HepG2 (cell line): Measurements from ENCODE around the gene NUP133. TPM values are rescaled to one million over a fixed set of nuclear protein-coding genes. Genes with fewer than 3 reads are reported as not detected.

ENCODE experiments used
- AKAP8 ChIP-seq: sonication (generic); formaldehyde crosslinking; IDR thresholded peaks from 2 replicates; pipeline ENCODE4 v1.5.1; 2020; ENCODE audit warnings: mild to moderate bottlenecking, missing genetic modification reagents
- ASH2L ChIP-seq: fragments of 300-600, 200-600 bp; sonication (generic); IDR thresholded peaks from 2 replicates; pipeline ENCODE4 v1.7.0; 2017; ENCODE audit warnings: low read depth, mild to moderate bottlenecking, moderate library complexity, mixed read lengths, low read length; ENCODE audit not compliant: insufficient read length
- ESRRA ChIP-seq: sonication (generic); formaldehyde crosslinking; IDR thresholded peaks from 2 replicates; pipeline ENCODE4 v1.5.1; 2020; ENCODE audit warnings: mild to moderate bottlenecking, low read depth, missing genetic modification reagents
- HCFC1 ChIP-seq: fragments of 150-350 bp; IDR thresholded peaks from 2 replicates; pipeline ENCODE4 v1.6.1; 2014; ENCODE audit warnings: low read depth, low read length
- IRF2 ChIP-seq: IDR thresholded peaks from 2 replicates; pipeline ENCODE4 v1.6.1; 2018; ENCODE audit warnings: missing genetic modification reagents, missing compliant biosample characterization
- JUNB ChIP-seq: sonication (generic); formaldehyde crosslinking; IDR thresholded peaks from 2 replicates; pipeline ENCODE4 v1.8.0; 2022; ENCODE audit warnings: missing genetic modification reagents, mild to moderate bottlenecking, borderline replicate concordance
- KDM4B ChIP-seq: sonication (generic); formaldehyde crosslinking; IDR thresholded peaks from 2 replicates; pipeline ENCODE4 v1.4.0; 2020; ENCODE audit warnings: missing genetic modification reagents
- MTF1 ChIP-seq: sonication (generic); formaldehyde crosslinking; IDR thresholded peaks from 2 replicates; pipeline ENCODE4 v1.5.0; 2020; ENCODE audit warnings: missing genetic modification reagents
- MYNN ChIP-seq: sonication (generic); formaldehyde crosslinking; IDR thresholded peaks from 2 replicates; pipeline ENCODE4 v1.4.0; 2020; ENCODE audit warnings: mild to moderate bottlenecking, low read depth, missing genetic modification reagents
- NFE2 ChIP-seq: sonication (generic); formaldehyde crosslinking; IDR thresholded peaks from 2 replicates; pipeline ENCODE4 v1.4.0; 2020; ENCODE audit warnings: missing genetic modification reagents
- PCBP1 ChIP-seq: fragments of 200-400 bp; formaldehyde crosslinking; IDR thresholded peaks from 2 replicates; pipeline ENCODE4 v1.6.1; 2017; ENCODE audit warnings: mild to moderate bottlenecking, low read depth, low read length, borderline replicate concordance
- PHB2 ChIP-seq: fragments of 450-650 bp; IDR thresholded peaks from 2 replicates; pipeline ENCODE4 v1.6.1; 2018; ENCODE audit not compliant: partially characterized antibody
- PLRG1 ChIP-seq: fragments of 450-650 bp; conservative IDR thresholded peaks from 2 replicates; pipeline ENCODE4 v1.6.1; 2016
- RXRB ChIP-seq: IDR thresholded peaks from 2 replicates; pipeline ENCODE4 v1.6.1; 2016; ENCODE audit warnings: borderline replicate concordance, missing genetic modification reagents, missing compliant biosample characterization
- TIGD3 ChIP-seq: sonication (generic); formaldehyde crosslinking; IDR thresholded peaks from 2 replicates; pipeline ENCODE4 v1.5.1; 2020; ENCODE audit warnings: mild to moderate bottlenecking, missing genetic modification reagents, borderline replicate concordance
- ZBTB1 ChIP-seq: sonication (generic); formaldehyde crosslinking; IDR thresholded peaks from 2 replicates; pipeline ENCODE4 v1.4.0; 2020; ENCODE audit warnings: missing genetic modification reagents, borderline replicate concordance
- ZBTB38 ChIP-seq: sonication (generic); formaldehyde crosslinking; IDR thresholded peaks from 2 replicates; pipeline ENCODE4 v1.5.1; 2020; ENCODE audit warnings: mild to moderate bottlenecking, missing genetic modification reagents
- ZMYM3 ChIP-seq: sonication (generic); formaldehyde crosslinking; IDR thresholded peaks from 2 replicates; pipeline ENCODE4 v1.5.1; 2020; ENCODE audit warnings: mild to moderate bottlenecking, missing genetic modification reagents
- ZNF207 ChIP-seq: fragments of 450-650 bp; IDR thresholded peaks from 2 replicates; pipeline ENCODE4 v1.6.1; 2016; ENCODE audit warnings: antibody characterized with exemption, borderline replicate concordance
- ZNF44 ChIP-seq: sonication (generic); formaldehyde crosslinking; IDR thresholded peaks from 2 replicates; pipeline ENCODE4 v1.5.1; 2020; ENCODE audit warnings: mild to moderate bottlenecking, missing genetic modification reagents
- ZNF558 ChIP-seq: sonication (generic); formaldehyde crosslinking; IDR thresholded peaks from 2 replicates; pipeline ENCODE4 v1.9.0; 2022; ENCODE audit warnings: mild to moderate bottlenecking, missing genetic modification reagents, borderline replicate concordance
- ZNF615 ChIP-seq: sonication (generic); formaldehyde crosslinking; IDR thresholded peaks from 2 replicates; pipeline ENCODE4 v1.5.0; 2020; ENCODE audit warnings: mild to moderate bottlenecking, missing genetic modification reagents, borderline replicate concordance
- ZNF678 ChIP-seq: sonication (generic); formaldehyde crosslinking; IDR thresholded peaks from 2 replicates; pipeline ENCODE4 v1.4.0; 2020; ENCODE audit warnings: mild to moderate bottlenecking, missing genetic modification reagents
- ZNF746 ChIP-seq: sonication (generic); formaldehyde crosslinking; IDR thresholded peaks from 2 replicates; pipeline ENCODE4 v1.8.0; 2022; ENCODE audit warnings: mild to moderate bottlenecking, missing genetic modification reagents
- ZNF839 ChIP-seq: sonication (generic); formaldehyde crosslinking; IDR thresholded peaks from 2 replicates; pipeline ENCODE4 v1.4.0; 2020; ENCODE audit warnings: missing genetic modification reagents, mild to moderate bottlenecking, borderline replicate concordance
- polyA plus RNA-seq, 8 experiments: library from polyadenylated mRNA; depleted of rRNA in 3 of 8; stranded (reverse) in 7 of 8; unstranded in 1 of 8; fragments of >200 nt; fragmentation: Illumina TruSeq in 4 of 8; extraction: Trizol in 4 of 8; gene quantifications; 2 replicates each; pipeline versions ENCODE4 v1.2.1 to v1.2.3, GENCODE V29; 2011 to 2016; ENCODE audit warnings: low read depth in 4 of 8, missing spikeins in 1 of 8, mixed read lengths in 1 of 8; ENCODE audit not compliant: insufficient read depth in 1 of 8
- total RNA-seq, 5 experiments: library from RNA; depleted of rRNA; stranded (reverse); fragments of >200 nt; fragmentation: Illumina TruSeq; extraction: Trizol; gene quantifications; 2 replicates each; pipeline ENCODE4 v1.2.3, GENCODE V29; 2016; ENCODE audit warnings: low read depth in 1 of 5
- TF ChIP-seq, protein P1 (sequence below): sonication (generic); formaldehyde crosslinking; IDR thresholded peaks from 2 replicates; pipeline ENCODE4 v1.4.0; 2020; ENCODE audit warnings: missing genetic modification reagents, borderline replicate concordance
- TF ChIP-seq, protein P2 (sequence below): sonication (generic); formaldehyde crosslinking; IDR thresholded peaks from 2 replicates; pipeline ENCODE4 v1.4.0; 2020; ENCODE audit warnings: missing genetic modification reagents
- TF ChIP-seq, protein P3 (sequence below): IDR thresholded peaks from 2 replicates; pipeline ENCODE4 v1.6.1; 2016; ENCODE audit warnings: low read depth, borderline replicate concordance

NUP133 gene
- total and polyA plus RNA-seq, 2 of the 13 experiments (the other 11 are each of a cell fraction or from before 2014, with no cell fraction given): 17.7 to 45.6 TPM

DNA sequence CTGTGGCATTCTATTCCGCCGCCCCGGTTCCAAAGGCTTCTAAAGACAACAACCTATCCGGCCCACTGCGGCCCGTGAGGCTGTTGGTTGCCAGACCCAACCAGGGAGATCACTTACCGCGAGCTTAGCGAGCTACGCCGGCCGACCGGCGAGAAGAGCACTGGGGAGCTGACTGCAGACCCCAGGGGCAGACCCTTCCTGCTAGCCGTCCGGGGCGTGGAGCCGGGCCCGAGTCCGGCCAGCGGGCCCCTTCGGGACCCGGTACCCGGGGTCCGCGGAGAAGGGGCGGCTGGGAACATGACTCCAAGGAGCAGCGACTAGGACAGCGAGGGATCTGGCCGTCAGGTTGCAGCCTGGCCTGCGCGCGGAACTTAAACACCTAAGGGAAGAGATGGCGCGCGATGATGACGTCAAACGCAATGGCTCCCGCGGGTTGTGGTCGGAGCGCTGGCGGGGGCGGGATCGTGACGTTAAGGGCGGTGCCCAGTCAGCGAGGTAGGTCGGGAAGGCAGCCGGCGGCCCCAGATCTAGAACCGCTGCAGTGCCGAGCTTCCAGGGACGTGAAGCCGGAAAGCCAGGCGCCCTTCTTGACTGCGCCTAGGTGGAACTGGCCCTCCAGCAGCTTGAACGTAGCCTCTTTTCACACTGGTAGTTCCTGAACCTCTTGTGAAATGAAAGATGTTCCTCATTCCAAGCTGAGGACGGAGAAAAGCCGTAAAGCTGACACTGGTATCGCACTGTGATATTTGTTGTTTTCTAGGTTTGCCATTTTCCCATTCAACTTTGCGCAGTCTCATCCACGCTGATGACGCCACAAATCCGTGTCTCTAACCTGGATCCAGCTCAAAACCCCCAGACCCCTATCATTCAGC is at the start of gene NUP133 (continued):
- TF ChIP-seq AKAP8 (CRISPR knock-in tag) (no peak), MTF1 (CRISPR knock-in tag) (no peak), ASH2L (peak; percentile 95), JUNB (CRISPR knock-in tag) (no peak), RXRB (CRISPR knock-in tag) (peak; percentile 49; the same call in 1 of the 2 replicates), ZNF839 (CRISPR knock-in tag) (no peak), PCBP1 (no peak), ZNF615 (0 out of 2 replicates have a peak, but pooled peaks have one; percentile 39), ZBTB38 (CRISPR knock-in tag) (peak; percentile 54), ZNF746 (CRISPR knock-in tag) (no peak), ZBTB1 (CRISPR knock-in tag) (no peak), NFE2 (no peak), PLRG1 (no peak), ZNF44 (CRISPR knock-in tag) (no peak), ZNF678 (no peak; the same call in 1 of the 2 replicates), KDM4B (no peak; the same call in 1 of the 2 replicates), ZNF207 (no peak), ESRRA (CRISPR knock-in tag) (peak; percentile 43; the same call in 1 of the 2 replicates), ZNF558 (CRISPR knock-in tag) (no peak), ZMYM3 (CRISPR knock-in tag) (no peak), MYNN (CRISPR knock-in tag) (no peak), IRF2 (peak; percentile 91), HCFC1 (peak; percentile 61; the same call in 1 of the 2 replicates), TIGD3 (CRISPR knock-in tag) (peak; percentile 69), PHB2 (no peak)
- TF ChIP-seq, protein P1, sequence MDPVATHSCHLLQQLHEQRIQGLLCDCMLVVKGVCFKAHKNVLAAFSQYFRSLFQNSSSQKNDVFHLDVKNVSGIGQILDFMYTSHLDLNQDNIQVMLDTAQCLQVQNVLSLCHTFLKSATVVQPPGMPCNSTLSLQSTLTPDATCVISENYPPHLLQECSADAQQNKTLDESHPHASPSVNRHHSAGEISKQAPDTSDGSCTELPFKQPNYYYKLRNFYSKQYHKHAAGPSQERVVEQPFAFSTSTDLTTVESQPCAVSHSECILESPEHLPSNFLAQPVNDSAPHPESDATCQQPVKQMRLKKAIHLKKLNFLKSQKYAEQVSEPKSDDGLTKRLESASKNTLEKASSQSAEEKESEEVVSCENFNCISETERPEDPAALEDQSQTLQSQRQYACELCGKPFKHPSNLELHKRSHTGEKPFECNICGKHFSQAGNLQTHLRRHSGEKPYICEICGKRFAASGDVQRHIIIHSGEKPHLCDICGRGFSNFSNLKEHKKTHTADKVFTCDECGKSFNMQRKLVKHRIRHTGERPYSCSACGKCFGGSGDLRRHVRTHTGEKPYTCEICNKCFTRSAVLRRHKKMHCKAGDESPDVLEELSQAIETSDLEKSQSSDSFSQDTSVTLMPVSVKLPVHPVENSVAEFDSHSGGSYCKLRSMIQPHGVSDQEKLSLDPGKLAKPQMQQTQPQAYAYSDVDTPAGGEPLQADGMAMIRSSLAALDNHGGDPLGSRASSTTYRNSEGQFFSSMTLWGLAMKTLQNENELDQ (CRISPR knock-in tag): no peak
- TF ChIP-seq, protein P2, sequence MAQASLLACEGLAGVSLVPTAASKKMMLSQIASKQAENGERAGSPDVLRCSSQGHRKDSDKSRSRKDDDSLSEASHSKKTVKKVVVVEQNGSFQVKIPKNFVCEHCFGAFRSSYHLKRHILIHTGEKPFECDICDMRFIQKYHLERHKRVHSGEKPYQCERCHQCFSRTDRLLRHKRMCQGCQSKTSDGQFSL (CRISPR knock-in tag): no peak
- TF ChIP-seq, protein P3, sequence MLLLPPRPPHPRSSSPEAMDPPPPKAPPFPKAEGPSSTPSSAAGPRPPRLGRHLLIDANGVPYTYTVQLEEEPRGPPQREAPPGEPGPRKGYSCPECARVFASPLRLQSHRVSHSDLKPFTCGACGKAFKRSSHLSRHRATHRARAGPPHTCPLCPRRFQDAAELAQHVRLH (CRISPR knock-in tag): peak; percentile 84
